ENCODE measurements around the gene NLE1.
"Not testable (repeated sequence)": the region's sequence is repeated elsewhere in the genome, so short reads cannot be mapped to it uniquely, and the experiment has no call there.

The NLE1 gene

DNA sequence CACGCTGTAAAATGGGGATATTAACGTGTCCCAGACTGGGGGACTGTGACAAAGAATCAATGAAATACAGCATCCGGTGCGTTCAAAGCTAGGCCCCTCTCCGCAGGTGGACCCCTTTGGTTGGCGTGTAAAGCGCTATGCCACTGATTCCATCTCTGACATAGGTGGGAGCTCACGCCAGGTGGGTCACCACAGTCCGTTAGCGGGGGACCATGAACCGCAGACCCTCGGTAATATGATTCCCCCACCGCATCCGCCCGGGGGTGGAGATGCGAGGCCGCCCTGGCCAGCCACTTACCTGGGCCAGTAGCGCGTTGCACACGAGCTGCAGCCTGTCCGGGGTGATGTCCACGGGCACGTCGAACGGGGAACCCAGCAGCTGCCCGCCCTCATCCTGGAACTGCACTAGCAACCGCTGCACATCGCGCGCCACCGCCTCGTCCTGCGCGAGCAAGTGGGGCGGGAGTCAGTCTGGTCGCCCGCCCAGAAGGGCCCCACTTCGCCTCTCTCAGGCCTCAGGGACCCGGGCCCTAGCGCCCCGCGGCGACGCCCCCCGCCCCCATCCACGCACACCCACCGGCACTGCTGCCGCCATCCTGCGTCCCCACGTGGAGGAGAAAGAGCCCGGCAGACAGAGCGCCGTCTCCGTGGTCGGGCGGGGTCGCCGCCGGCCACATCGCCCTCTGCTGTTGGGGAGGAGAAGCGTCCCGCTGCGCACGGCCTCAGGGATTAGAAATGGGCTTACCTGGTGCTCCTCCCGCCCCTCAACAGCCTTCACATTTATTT lies at the start of gene NLE1:
NLE1 (minus strand) TSS at position 623 of the 786 bp plus-strand sequence; CDS start at position 595, 28 bp downstream.
- DNase-seq (ENCODE audit: low read depth, low spot score): peak; percentile 92

GRCh38 chr17:35191001-35191695 lies 49.0 kb upstream of the NLE1 start:
- DNase-seq (ENCODE audit: low read depth, low spot score): no peak

DNA sequence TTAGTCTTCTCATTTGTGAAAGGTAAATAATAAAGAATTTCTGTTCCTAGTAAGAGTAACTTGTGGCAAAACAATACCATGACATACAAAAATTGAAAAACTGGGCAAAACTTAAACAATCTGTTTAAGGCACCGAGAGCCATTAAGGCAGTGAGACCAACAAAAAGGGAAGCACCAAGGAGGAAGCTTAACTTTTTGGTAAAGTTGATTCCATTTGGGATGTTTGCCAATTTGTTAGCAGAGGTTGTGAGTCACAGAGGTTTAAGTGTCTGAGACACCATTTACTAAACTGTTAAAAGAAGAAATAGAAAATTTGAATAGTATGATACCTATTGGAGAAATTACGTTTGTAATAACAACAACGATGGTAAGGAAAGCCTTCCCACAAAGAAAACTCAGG lies 47.2 kb upstream of the NLE1 start:
- DNase-seq (ENCODE audit: low read depth, low spot score): no peak

- DNase-seq (ENCODE audit: low read depth, low spot score): no peak
These were observed 46.0 kb upstream of the NLE1 start for GRCh38 chr17:35188111-35188510.

- no peak for DNase-seq (ENCODE audit: low read depth, low spot score)
These were observed 45.4 kb upstream of the NLE1 start for GRCh38 chr17:35187481-35187880.

DNA sequence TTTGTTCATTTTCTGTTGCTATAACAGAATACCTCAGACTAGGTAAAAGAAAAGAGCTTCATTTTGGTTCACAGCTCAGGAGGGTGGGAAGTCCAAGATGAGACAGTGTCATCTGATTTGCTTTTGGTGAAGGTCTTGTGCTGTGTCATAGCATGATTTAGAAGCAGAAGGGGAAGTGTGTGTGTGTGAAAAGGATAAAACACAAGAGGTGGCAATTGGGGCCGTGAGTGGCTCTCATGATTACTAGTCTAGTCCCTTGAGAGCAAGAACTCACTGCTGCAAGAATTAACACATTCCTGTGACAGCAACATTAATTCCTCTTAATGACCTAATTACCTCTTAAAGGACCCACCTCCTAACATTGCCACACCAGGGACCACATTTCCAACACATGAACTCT lies 43.7 kb upstream of the NLE1 start:
- no peak for DNase-seq (ENCODE audit: low read depth, low spot score)

GRCh38 chr17:35184274-35184673 lies 42.2 kb upstream of the NLE1 start:
- no peak for DNase-seq (ENCODE audit: low read depth, low spot score)

DNA sequence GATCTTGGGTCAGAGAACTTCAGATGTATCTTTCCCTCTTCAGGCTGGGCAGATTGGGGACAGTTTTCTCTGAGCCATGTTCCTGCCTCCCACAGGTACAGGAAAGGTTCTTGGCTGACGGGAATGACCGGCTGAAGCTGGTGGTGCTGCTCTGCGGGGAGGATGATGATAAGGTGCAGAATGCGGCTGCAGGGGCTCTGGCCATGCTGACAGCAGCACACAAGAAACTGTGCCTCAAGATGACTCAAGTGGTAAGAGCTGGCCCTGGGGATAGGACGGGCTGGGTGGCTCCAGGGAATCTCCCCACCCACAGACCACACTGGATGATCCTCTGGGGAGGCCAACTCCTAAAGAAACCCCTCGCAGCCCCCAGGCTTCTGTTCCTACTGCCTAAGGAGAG lies 41.2 kb upstream of the NLE1 start:
- DNase-seq (ENCODE audit: low read depth, low spot score): no peak

- not testable (repeated sequence) for DNase-seq (ENCODE audit: low read depth, low spot score)
These were observed 37.3 kb upstream of the NLE1 start for GRCh38 chr17:35179379-35179778.

DNA sequence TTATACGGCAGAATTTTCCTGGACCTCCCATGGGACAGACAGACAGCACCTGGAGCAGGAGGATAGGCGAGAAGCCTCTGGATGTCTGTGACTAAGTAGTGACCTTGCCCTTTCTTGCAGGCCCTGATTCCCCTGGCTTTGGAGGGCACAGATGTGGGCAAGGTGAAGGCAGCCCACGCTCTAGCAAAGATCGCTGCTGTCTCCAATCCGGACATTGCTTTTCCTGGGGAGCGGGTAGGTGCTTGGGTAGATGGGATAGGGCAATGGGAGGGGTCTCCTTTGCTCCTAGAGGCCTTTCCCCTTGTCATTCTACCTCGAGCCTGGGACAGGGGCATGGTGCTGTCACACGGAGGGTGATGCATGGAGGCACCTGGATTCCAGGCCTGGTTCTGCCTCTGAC lies 34.8 kb upstream of the NLE1 start:
- no peak for DNase-seq (ENCODE audit: low read depth, low spot score)

- DNase-seq (ENCODE audit: low read depth, low spot score): no peak
These were observed 33.7 kb upstream of the NLE1 start for GRCh38 chr17:35175638-35176415.

- no peak for DNase-seq (ENCODE audit: low read depth, low spot score)
These were observed 32.8 kb upstream of the NLE1 start for GRCh38 chr17:35174835-35175334.

- not testable (repeated sequence) for DNase-seq (ENCODE audit: low read depth, low spot score)
These were observed 30.2 kb upstream of the NLE1 start for GRCh38 chr17:35172321-35172720.

DNA sequence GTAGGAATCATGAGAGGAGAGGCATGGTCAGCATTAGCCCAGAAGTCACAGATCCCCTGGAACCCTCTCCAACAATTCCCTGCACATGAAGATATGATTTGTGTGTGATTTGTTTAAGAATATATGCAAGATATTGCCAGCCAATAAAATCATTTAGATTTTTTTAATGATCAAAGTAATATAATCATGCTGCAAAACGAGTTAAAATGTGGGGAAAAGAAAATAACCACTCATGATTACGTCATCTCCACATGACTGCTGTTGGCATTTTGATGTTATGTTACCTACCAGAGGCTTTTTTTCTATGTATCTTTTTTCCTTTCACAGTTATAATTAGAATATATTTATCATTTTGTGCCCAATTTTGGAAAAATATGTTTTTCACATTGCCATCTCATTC lies 29.7 kb upstream of the NLE1 start:
- DNase-seq (ENCODE audit: low read depth, low spot score): no peak

DNA sequence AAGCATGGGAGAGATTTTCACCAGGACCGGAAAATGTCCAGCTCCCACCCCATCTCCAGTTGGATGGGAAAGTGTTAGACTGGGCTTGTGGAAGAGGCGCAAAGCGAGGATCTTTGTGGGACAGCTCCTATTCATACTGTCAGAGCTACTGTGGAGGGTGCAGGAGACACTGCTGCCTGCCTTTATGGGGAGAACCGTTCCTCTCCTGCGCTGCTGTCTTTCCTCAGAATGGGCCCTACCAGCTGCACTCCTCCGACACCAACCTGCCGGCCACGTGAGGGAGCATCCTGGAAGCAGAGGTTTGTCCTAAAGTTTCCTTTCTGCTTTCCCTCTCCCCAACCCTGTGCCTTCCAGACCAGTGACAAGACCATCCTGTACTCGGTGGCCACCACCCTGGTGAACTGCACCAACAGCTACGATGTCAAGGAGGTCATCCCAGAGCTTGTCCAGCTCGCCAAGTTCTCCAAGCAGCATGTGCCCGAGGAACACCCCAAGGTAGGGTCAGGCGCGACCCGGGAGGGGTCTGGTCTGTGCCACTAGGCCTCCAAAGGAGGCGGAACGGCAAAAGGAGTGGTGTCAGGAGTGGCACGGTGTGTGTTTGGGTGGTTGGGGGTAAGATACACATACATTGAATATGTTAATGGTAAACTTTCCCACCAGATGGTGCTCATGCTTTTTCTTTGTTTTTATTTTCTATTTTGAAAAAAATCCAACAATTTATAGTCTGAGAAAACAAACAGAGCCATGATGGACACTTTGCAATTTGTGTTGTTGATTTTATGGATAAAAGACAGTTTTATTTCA lies 29.1 kb upstream of the NLE1 start:
- DNase-seq (ENCODE audit: low read depth, low spot score): peak; percentile 11

GRCh38 chr17:35169835-35170363 lies 27.8 kb upstream of the NLE1 start:
- DNase-seq (ENCODE audit: low read depth, low spot score): no peak

GRCh38 chr17:35167666-35168065 lies 25.6 kb upstream of the NLE1 start:
- DNase-seq (ENCODE audit: low read depth, low spot score): no peak

GRCh38 chr17:35167046-35167445 lies 24.9 kb upstream of the NLE1 start:
- no peak for DNase-seq (ENCODE audit: low read depth, low spot score)

GRCh38 chr17:35166526-35166925 lies 24.4 kb upstream of the NLE1 start:
- no peak for DNase-seq (ENCODE audit: low read depth, low spot score)

DNA sequence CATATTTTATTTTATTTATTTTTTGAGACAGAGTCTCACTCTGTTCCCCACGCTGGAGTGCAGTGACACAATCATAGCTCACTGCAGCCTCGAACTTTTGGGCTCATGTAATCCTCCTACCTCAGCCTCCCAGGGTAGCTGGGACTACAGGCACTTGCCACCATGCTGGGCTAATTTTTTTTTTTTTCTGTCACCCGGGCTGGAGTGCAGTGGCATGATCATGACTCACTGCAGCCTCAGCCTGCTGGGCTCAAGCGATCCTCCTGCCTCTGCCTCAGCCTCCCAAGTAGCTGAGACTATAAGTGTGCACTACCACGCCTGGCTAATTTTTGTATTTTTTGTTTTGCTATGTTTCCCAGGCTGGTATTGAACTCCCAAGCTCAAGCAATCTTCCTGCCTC lies 22.6 kb upstream of the NLE1 start:
- no peak for DNase-seq (ENCODE audit: low read depth, low spot score)

- DNase-seq (ENCODE audit: low read depth, low spot score): no peak
These were observed 21.8 kb upstream of the NLE1 start for GRCh38 chr17:35163886-35164285.
